GM12878 (cell line): Measurements from ENCODE around the gene ENAH. TPM values are rescaled to one million over a fixed set of nuclear protein-coding genes. Genes with fewer than 3 reads are reported as not detected.
"Not testable (repeated sequence)": the region's sequence is repeated elsewhere in the genome, so short reads cannot be mapped to it uniquely, and the experiment has no call there.

ENCODE experiments used
- ATAC-seq: fragments of 200-7000 bp; cut with Tn5 transposase; 3 replicates; pipeline ENCODE4 v1.9.1; 2020; ENCODE audit warnings: mild to moderate bottlenecking, moderate library complexity
- BruUV-seq: library from RNA; stranded (reverse); fragments of 400-500 nt; replicated peaks from 2 replicates; lab custom pipeline; 2021; lab: Mats Ljungman, UMichigan
- CTCF ChIA-PET: fragments of 300-600 bp; sonication (Branson Sonifier 250); formaldehyde crosslinking; extraction: SDS; loops from one replicate; lab custom pipeline; 2021; ENCODE audit warnings: inconsistent platforms; lab: Yijun Ruan, JAX
- POLR2A ChIA-PET: fragments of 350-600 bp; formaldehyde crosslinking; extraction: SDS; loops from one replicate; lab custom pipeline; 2021; ENCODE audit warnings: inconsistent platforms; lab: Charles Lee
- RAD21 ChIA-PET: fragments of 300-600 bp; sonication (Branson Sonifier 250); formaldehyde crosslinking; loops from one replicate; lab custom pipeline; 2023; ENCODE audit warnings: antibody characterized with exemption; ENCODE audit not compliant: unreplicated experiment; lab: Charles Lee
- SMC1A ChIA-PET: fragments of 300-600 bp; sonication (Branson Sonifier 250); formaldehyde crosslinking; loops from one replicate; lab custom pipeline; 2023; ENCODE audit not compliant: unreplicated experiment, uncharacterized antibody; lab: Charles Lee
- DNase-seq: peaks from one replicate; pipeline ENCODE4 v3.0.0-alpha.2; 2011; ENCODE audit warnings: low read depth, low spot score
- FAIRE-seq: peaks from 3 replicates; lab custom pipeline; 2011; peaks lifted over from hg19 to GRCh38; lab: Jason Lieb, UNC
- H2AFZ ChIP-seq: 2 replicates; pipeline ENCODE4 v1.6.0; 2011; ENCODE audit warnings: low read depth, low read length, control low read depth; ENCODE audit not compliant: control insufficient read depth
- H3K27ac ChIP-seq: 2 replicates; pipeline ENCODE4 v1.5.1; 2011; ENCODE audit warnings: control low read depth; ENCODE audit not compliant: control insufficient read depth, insufficient read depth
- H3K27me3 ChIP-seq, 2 experiments: replicated peaks in 1 of 2; 2 replicates each; pipeline versions ENCODE4 v1.6.0 to v1.6.1; 2011; ENCODE audit warnings: low read length in 1 of 2; ENCODE audit not compliant: control insufficient read depth in 2 of 2, insufficient read depth in 2 of 2
- H3K36me3 ChIP-seq, 2 experiments: 2 replicates each; pipeline ENCODE4 v1.5.1; 2011; ENCODE audit warnings: low read length in 1 of 2; ENCODE audit not compliant: control insufficient read depth in 2 of 2, insufficient read depth in 2 of 2
- H3K4me1 ChIP-seq: 2 replicates; pipeline ENCODE4 v1.6.1; 2011; ENCODE audit warnings: mild to moderate bottlenecking, low read length, moderate library complexity, mixed read lengths; ENCODE audit not compliant: control insufficient read depth, insufficient read depth
- H3K4me2 ChIP-seq: 2 replicates; pipeline ENCODE4 v1.6.0; 2011; ENCODE audit warnings: control low read depth; ENCODE audit not compliant: control insufficient read depth, insufficient read depth
- H3K4me3 ChIP-seq: fragments of 200-600 bp; sonication (generic); 2 replicates; pipeline ENCODE4 v1.5.1; 2016
- H3K79me2 ChIP-seq: 2 replicates; pipeline ENCODE4 v1.6.0; 2011; ENCODE audit warnings: low read length; ENCODE audit not compliant: control insufficient read depth, insufficient read depth
- H3K9ac ChIP-seq: 2 replicates; pipeline ENCODE4 v1.8.0; 2011; ENCODE audit warnings: low read length, control low read depth, mixed read lengths; ENCODE audit not compliant: control insufficient read depth, insufficient read depth
- H3K9me3 ChIP-seq: replicated peaks from 3 replicates; pipeline ENCODE4 v1.5.1; 2011; ENCODE audit warnings: mild to moderate bottlenecking, low read length; ENCODE audit not compliant: control insufficient read depth, insufficient read depth
- H4K20me1 ChIP-seq: 2 replicates; pipeline ENCODE4 v1.6.0; 2011; ENCODE audit not compliant: control insufficient read depth, insufficient read depth
- EZH2 ChIP-seq: IDR thresholded peaks from 2 replicates; pipeline ENCODE4 v1.6.1; 2012; ENCODE audit warnings: low read depth, mild to moderate bottlenecking, control low read depth, inconsistent platforms, low read length, borderline replicate concordance; ENCODE audit not compliant: control insufficient read depth
- NFIC ChIP-seq: IDR thresholded peaks from 2 replicates; pipeline ENCODE4 v1.6.1; 2012; ENCODE audit warnings: low read depth, mild to moderate bottlenecking, inconsistent platforms, low read length, moderate library complexity
- WGBS: methylation state at CpG from one replicate; pipeline ENCODE4 v1.1.6; 2016; ENCODE audit warnings: low lambda C conversion rate; ENCODE audit not compliant: insufficient replicate concordance, insufficient coverage; ENCODE audit errors: missing lambda C conversion rate; 5-methylcytosine and 5-hydroxymethylcytosine counted together
- in situ Hi-C: fragments of 300-500 bp; cut with MboI; formaldehyde crosslinking; loops from 9 replicates; pipeline ENCODE4 v1.14.3; 2018; ENCODE audit warnings: mixed read lengths
- intact Hi-C: fragments of 100-400 bp; cut with micrococcal nuclease; formaldehyde crosslinking; loops from one replicate; pipeline ENCODE4 v1.14.2; 2022; ENCODE audit not compliant: unreplicated experiment
- polyA plus RNA-seq, 11 experiments: library from polyadenylated mRNA; depleted of rRNA in 4 of 11; unstranded in 6 of 11; stranded (reverse) in 5 of 11; fragments of >200 nt; fragmentation: Nextera tagmentation in 4 of 11; fragmentation: Illumina TruSeq in 1 of 11; extraction: Ambion mirVana in 4 of 11; extraction: Trizol in 1 of 11; gene quantifications; 1 replicate in 1 of 11; 2 replicates in 10 of 11; pipeline versions ENCODE4 v1.2.1 to v1.2.3, GENCODE V29; 2011 to 2016; ENCODE audit warnings: inconsistent platforms in 2 of 11, missing spikeins in 2 of 11, low read depth in 1 of 11
- total RNA-seq, 4 experiments: library from RNA; depleted of rRNA in 3 of 4; stranded (reverse); fragments of >200 nt in 3 of 4; fragmentation: Illumina TruSeq in 1 of 4; extraction: Trizol in 1 of 4; gene quantifications; 2 replicates each; pipeline versions ENCODE4 v1.2.1 to v1.2.3, GENCODE V29; 2013 to 2021
- TF ChIP-seq, protein P1 (sequence below): fragments of 450-650 bp; IDR thresholded peaks from 2 replicates; pipeline ENCODE4 v1.6.1; 2016; ENCODE audit warnings: mild to moderate bottlenecking

The ENAH gene
- total and polyA plus RNA-seq, 10 of the 15 experiments (the other 5 are each of a cell fraction or from before 2014, with no cell fraction given) = under 0.01 to 0.62 (median 0.06) TPM; not detected in 5

DNA sequence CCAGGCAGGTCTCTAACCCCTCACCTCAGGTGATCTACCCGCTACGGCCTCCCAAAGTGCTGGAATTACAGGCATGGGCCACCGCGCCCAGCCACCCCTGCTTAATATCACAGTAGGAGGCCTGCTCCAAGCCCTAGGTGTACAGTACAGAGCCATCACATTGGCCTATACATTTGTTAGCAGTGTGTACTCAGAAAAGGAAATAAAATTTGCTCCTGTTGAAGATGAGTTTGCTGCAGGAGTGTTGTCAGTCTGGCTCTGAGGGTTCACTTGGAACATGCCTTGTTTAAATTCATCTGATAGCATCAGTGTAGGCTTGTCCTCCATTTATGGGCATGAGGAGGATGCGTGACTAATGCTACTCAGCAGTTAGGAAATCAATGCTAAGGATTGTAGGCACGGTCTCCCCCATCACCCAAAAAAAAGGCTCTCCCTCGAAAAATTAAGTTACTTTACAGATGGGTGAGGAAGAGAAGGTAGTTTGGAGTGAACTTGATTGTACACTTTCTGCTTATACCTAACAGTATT, 4.6 kb upstream of the ENAH start:
- H3K79me2 ChIP-seq = no peaks in the 10 kb centered on the region
- no peak for ATAC-seq
- H3K9me3 ChIP-seq = no peaks in the 10 kb centered on the region
- CTCF ChIA-PET = no interaction called here
- no peak overlapping the region for H3K4me2 ChIP-seq
- BruUV-seq = no TSS peak
- no peaks in the 10 kb centered on the region for H4K20me1 ChIP-seq
- WGBS = 69% methylated on average over 7 of the region's 7 CpGs
- no peak overlapping the region for H3K27ac ChIP-seq
- DNase-seq = no peak
- H3K36me3 ChIP-seq = no peaks in the 10 kb centered on the region
- H3K4me1 ChIP-seq = peaks cover 11% of the 10 kb centered on the region
- SMC1A ChIA-PET = no interaction called here
- no peak overlapping the region for H3K9ac ChIP-seq
- no peak overlapping the region for H2AFZ ChIP-seq
- no peak overlapping the region for H3K4me3 ChIP-seq
- no peak for FAIRE-seq
- no peak for TF ChIP-seq EZH2
- TF ChIP-seq, protein P1, sequence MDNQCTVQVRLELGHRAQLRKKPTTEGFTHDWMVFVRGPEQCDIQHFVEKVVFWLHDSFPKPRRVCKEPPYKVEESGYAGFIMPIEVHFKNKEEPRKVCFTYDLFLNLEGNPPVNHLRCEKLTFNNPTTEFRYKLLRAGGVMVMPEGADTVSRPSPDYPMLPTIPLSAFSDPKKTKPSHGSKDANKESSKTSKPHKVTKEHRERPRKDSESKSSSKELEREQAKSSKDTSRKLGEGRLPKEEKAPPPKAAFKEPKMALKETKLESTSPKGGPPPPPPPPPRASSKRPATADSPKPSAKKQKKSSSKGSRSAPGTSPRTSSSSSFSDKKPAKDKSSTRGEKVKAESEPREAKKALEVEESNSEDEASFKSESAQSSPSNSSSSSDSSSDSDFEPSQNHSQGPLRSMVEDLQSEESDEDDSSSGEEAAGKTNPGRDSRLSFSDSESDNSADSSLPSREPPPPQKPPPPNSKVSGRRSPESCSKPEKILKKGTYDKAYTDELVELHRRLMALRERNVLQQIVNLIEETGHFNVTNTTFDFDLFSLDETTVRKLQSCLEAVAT = no peak
- TF ChIP-seq NFIC = no peak
- TF ChIP-seq, all 136 proteins: peak for 0
- peaks cover 3 to 6% of the 10 kb centered on the region in 2 experiments for H3K27me3 ChIP-seq
- ChIA-PET RAD21 (no interaction called here), POLR2A (no interaction called here)
- in situ Hi-C loops (no loop called here), intact Hi-C loops (loop anchor here (10.0 kb wide), 1 partner anchor 183 kb away; no protein-coding TSS in a partner anchor)

DNA sequence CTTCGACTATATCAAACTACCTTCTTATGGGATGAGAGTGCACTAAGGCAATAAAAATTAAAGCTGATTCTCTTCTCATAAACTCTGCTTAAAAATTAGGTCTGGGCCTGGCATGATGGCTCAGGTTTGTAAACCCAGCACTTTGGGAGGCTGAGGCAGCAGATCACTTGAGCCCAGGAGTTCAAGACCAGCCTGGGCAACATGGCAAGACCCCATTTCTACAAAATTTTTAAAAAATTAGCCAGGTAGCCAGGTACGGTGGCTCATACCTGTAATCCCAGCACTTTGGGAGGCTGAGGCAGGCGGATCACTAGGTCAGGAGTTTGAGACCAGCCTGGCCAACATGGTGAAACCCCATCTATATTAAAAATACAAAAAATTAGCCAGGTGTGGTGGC, 3.3 kb upstream of the ENAH start:
- not testable (repeated sequence) for H2AFZ ChIP-seq

More for the DNA sequence above, 3.3 kb upstream of the ENAH start:
- FAIRE-seq, DNase-seq, H3K9me3 ChIP-seq, RAD21 ChIA-PET, H3K79me2 ChIP-seq, SMC1A ChIA-PET, H3K4me2 ChIP-seq, H3K4me3 ChIP-seq, H4K20me1 ChIP-seq, in situ Hi-C loops, H3K27ac ChIP-seq, H3K36me3 ChIP-seq, BruUV-seq, POLR2A ChIA-PET, H3K9ac ChIP-seq, ATAC-seq: not testable (repeated sequence)
- peaks cover 14% of the 10 kb centered on the region for H3K4me1 ChIP-seq
- WGBS = 49% methylated on average over 3 of the region's 3 CpGs
- H3K27me3 ChIP-seq = peaks cover 6 to 15% of the 10 kb centered on the region in 2 experiments
- intact Hi-C loops = loop anchor here (10.0 kb wide), 1 partner anchor 181 kb away; no protein-coding TSS in a partner anchor
- CTCF ChIA-PET = interaction anchor here (0.6 kb wide), 1 partner anchor 114 kb away, joined by 4 read pairs; no protein-coding TSS in a partner anchor
